HG03159 (cell line): ENCODE results near the gene GSTM1.
A peak's percentile ranks its signal among the peaks of the same experiment; 100 is the strongest.
"Not testable (repeated sequence)": the region's sequence is repeated elsewhere in the genome, so short reads cannot be mapped to it uniquely, and the experiment has no call there.

Experiments used
- ATAC-seq: cut with Tn5 transposase; IDR thresholded peaks from one replicate; pipeline ENCODE4 v1.9.1; 2021; ENCODE audit warnings: mild to moderate bottlenecking, moderate library complexity; ENCODE audit not compliant: unreplicated experiment

The GSTM1 gene

GRCh38 chr1:109659997-109660690 lies 27.5 kb upstream of the GSTM1 start:
- ATAC-seq = no peak

DNA sequence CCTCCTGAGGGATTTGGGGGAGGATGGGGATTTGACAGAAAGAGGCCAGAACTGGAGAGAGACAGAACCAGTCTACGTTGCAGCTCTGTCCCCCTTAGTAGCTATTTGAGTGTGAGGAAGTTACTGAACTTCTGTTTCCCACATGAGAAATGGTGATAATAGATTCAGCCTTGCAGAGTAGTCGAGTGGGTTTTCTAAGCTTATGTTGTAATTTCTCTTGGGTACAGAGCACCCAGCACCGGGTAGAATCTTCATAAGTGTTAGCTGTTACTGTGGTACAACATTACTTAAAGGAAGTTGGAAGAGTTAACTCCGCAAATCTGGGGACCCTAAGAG lies 27.0 kb upstream of the GSTM1 start:
- not testable (repeated sequence) for ATAC-seq

DNA sequence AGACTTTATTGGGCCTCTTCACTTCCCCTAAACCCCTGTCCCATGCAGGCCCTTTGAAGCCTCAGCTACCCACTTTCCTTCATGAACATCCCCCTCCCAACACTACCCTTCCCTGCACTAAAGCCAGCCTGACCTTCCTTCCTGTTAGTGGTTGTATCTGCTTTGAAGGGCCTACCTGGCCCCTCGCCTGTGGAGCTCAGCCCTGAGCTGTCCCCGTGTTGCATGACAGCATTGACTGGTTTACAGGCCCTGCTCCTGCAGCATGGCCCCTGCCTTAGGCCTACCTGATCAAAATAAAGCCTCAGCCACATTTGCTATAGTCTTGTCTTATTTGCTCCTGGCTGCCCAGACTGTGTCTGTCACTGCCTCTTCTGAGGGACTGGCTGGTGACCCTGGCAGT lies 26.2 kb upstream of the GSTM1 start:
- ATAC-seq = no peak

- ATAC-seq = no peak
These were observed 22.9 kb upstream of the GSTM1 start for GRCh38 chr1:109664671-109665070.

DNA sequence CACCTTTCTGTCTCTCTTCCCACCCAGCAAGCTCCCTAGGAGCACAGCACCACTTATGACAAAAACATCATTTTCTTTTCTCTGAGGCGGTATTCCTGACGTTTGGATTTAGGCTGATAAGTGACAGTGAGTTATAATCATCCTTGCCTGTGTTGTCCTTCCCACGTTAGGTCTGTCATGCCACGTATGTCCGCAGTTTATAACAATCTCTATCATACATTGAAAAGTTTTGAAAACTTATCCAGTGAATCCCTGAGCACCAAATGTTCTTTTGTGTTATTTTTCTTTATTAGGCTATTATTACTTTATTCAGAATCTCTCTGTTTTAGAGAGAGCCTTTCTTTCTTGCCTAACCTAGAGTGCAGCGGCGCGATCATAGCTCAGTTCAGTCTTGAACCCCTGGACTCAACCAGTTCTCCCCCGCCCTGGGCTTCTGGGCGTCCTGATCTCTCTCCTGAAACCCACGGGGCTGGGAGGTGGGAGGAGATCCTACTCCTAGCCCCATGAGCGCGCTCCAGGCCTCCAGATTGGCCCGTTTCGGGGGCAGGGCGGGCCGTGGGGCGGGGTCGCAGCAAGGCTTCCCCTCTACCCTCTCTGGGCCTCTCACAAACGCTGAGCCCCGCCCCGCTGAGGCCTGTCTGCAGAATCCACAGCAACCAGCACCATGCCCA lies 20.0 kb upstream of the GSTM1 start, which contains the start of gene GSTM2:
Gene GSTM2, plus strand, starts transcription at position 606 of the 671 bp plus-strand sequence. Its CDS starts 59 bp downstream, at position 665.
- ATAC-seq = peak; percentile 83

DNA sequence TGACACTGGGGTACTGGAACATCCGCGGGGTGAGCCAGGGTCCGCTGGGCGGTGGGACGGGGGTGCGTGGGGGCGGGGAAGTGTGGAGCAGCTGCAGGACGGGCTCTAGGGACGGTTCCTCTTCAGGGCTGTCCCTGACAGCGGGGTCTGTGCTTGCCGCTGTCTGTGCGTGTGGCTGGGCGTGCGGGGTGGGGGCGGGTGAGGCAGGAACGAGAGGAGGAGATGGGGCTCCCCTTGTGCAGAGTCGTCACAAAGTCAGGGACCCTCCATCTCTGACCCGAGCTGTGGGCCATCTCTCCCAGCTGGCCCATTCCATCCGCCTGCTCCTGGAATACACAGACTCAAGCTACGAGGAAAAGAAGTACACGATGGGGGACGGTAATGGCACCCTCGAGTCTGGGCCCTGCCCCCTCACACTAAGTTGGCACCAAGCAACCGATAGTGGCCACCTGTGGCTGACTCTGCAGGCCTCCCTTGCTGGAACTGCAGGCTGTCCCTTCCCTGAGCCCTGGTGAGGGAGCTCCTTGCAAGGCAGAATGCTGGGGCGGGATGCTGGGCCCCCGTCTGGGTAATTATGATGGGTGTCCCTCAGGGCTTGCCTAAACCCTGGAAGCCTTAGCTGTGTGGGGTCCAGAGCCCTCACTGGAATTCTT lies 19.4 kb upstream of the GSTM1 start:
- no peak for ATAC-seq

- no peak for ATAC-seq
These were observed 18.2 kb upstream of the GSTM1 start for GRCh38 chr1:109669246-109669948.

DNA sequence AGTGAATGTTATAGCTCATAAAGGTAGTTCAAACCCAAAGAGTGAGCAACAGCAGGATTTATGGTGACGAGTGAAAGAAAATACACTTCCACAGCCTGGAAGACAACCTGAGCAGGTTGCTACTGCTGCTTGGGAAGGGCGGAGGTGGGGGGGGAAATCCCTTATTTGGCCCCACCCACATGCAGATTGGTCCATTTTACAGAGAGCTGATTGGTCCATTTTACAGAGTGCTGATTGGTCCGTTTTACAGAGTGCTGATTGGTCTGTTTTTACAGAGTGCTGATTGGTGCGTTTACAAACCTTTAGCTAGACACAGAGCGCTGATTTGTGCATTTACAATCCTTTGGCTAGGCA lies 17.7 kb upstream of the GSTM1 start:
- ATAC-seq = not testable (repeated sequence)

DNA sequence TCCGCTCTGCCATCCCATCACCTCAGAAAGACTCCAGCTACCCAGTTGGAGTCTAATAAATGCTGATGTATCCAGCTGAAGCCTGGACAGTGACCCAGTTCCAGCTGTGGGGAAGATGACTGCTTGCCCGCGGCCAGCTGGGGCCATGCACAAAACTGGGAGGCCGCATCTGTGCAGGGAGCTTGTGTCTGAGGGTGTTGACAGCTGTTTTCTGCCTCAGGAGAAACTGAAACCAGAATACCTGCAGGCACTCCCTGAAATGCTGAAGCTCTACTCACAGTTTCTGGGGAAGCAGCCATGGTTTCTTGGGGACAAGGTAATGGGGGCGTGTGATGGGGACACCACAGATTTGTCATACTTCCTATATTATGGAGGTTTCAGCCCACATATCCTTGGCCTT lies 16.6 kb upstream of the GSTM1 start:
- no peak for ATAC-seq

- not testable (repeated sequence) for ATAC-seq
These were observed 13.8 kb upstream of the GSTM1 start for GRCh38 chr1:109673861-109674260.

- not testable (repeated sequence) for ATAC-seq
These were observed 10.8 kb upstream of the GSTM1 start for GRCh38 chr1:109676683-109677381.

GRCh38 chr1:109677459-109677858 lies 10.2 kb upstream of the GSTM1 start:
- no peak for ATAC-seq

- ATAC-seq = not testable (repeated sequence)
These were observed 9.0 kb upstream of the GSTM1 start for GRCh38 chr1:109678637-109679036.

DNA sequence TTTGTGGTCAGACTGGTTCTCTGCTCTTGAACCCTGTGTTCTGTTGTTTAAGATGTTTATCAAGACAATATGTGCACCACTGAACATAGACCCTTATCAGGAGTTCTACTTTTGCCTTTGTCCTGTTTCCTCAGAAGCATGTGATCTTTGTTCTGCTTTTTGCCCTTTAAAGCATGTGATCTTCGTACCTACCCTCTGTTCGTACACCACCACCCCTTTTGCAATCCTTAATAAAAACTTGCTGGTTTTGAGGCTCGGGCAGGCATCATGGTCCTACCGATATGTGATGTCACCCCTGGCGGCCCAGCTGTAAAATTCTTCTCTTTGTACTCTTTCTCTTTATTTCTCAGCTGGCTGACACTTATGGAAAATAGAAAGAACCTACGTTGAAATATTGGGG lies 2.8 kb upstream of the GSTM1 start:
- not testable (repeated sequence) for ATAC-seq

DNA sequence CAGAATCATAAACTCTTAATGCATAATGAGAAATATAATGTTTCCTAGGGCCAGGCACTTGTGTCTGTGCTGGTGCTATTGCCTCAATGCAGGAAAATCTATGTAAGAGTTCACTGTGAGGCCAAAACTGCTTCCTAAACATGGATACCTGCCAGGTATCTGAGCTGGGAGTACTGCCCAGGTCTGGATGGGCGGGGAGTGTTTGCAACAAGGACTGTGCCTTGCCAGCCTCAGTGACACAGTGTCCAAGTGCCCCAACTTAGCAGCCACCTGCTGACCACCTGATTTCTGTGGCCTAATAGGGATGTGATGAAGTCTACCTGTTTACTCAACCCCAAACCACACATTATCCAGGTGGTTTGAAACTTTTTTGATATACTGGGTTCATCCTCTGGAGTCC lies 2.2 kb upstream of the GSTM1 start:
- not testable (repeated sequence) for ATAC-seq

DNA sequence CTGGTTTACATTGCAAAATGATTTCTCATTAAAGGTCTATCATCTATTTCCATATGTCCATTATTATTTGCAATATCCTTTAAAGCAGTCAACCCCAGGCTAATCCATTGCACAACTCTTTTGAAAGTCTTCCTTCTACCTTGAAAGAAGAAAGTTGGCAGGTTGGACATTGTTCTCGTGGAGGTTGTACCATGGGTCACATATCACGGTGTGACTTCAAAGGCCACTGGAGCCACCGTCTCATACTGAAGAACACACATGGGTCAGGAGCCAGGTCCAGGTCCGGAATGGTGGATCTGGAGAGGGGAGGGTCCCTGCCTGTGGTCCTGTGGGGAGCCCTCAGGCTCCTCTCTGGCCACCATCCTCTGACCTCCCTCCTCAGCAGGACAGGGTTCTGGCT lies 1.7 kb upstream of the GSTM1 start:
- not testable (repeated sequence) for ATAC-seq

- ATAC-seq = not testable (repeated sequence)
These were observed 508 bp upstream of the GSTM1 start for GRCh38 chr1:109687109-109687508.

DNA sequence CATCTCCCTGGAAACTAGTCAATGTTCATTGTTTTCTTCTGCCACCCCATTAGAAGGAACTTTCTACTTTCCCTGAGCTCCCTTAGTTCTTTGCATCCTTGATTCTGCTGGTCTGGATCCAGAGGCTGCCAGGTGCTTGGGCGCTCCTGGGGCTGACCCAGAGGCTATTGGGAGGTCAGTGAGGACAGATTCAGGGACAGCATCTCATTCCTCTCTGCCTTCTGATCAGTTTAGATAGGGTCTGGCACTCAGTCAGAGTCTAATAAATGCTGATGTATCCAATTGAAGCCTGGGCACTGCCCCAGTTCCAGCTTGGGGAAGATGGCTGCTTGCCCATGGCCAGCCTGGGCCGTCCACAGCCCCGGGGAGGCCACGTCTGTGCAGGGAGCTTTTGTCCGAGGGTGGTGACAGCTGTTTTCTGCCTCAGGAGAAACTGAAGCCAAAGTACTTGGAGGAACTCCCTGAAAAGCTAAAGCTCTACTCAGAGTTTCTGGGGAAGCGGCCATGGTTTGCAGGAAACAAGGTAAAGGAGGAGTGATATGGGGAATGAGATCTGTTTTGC lies 2.3 kb downstream of the GSTM1 start:
- ATAC-seq = no peak

- no peak for ATAC-seq
These were observed 4.1 kb downstream of the GSTM1 start for GRCh38 chr1:109691759-109692158.

DNA sequence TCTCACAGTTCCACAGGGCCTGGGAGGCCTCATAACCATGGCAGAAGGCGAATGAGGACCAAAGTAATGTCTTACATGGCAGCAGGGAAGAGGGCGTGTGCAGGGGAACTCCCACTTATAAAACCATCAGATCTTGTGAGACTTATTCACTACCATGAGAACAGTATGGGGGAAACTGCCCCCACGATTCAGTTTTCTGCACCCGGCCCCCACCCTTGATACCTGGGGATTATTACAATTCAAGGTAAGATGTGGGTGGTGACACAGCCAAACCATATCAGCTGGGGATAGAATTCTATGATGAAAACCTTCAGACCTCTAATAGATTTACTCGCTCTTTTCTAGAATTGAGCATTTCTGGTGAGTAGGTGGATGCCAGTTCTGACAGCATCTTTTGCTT lies 6.8 kb downstream of the GSTM1 start:
- ATAC-seq = not testable (repeated sequence)

GRCh38 chr1:109695138-109695537 lies 7.5 kb downstream of the GSTM1 start:
- not testable (repeated sequence) for ATAC-seq
